ENCODE results near the gene RAMP1. TPM values are rescaled to one million over a fixed set of nuclear protein-coding genes. Genes with fewer than 3 reads are reported as not detected.

The RAMP1 gene
- total RNA-seq, 1 donor from 2014 or later: 105 TPM

GRCh38 chr2:237858294-237859081 is 935 bp upstream of the RAMP1 start:
- H3K4me1 Mint-ChIP-seq (ENCODE audit: low read depth): peaks cover 43% of the 10 kb centered on the region
- H3K36me3 Mint-ChIP-seq (ENCODE audit: insufficient read depth): no peaks in the 10 kb centered on the region
- H3K27ac Mint-ChIP-seq: peak overlapping the region; percentile 82
- peak; percentile 72 for TF ChIP-seq CTCF (IDR thresholded peaks at IDR 0.05; ENCODE audit: unreplicated experiment)
- peaks cover 13% of the 10 kb centered on the region for H3K27me3 Mint-ChIP-seq
- peak overlapping the region; percentile 80 for H3K4me3 Mint-ChIP-seq (ENCODE audit: low read depth)
- DNase-seq (ENCODE audit: low spot score, unreplicated experiment): peak; percentile 41
- no peaks in the 10 kb centered on the region for H3K9me3 Mint-ChIP-seq (ENCODE audit: low read depth)

GRCh38 chr2:237859082-237859433 is 365 bp upstream of the RAMP1 start:
- DNase-seq (ENCODE audit: low spot score, unreplicated experiment): no peak
- no peak for TF ChIP-seq CTCF (IDR thresholded peaks at IDR 0.05; ENCODE audit: unreplicated experiment)
- H3K9me3 Mint-ChIP-seq (ENCODE audit: low read depth): no peaks in the 10 kb centered on the region
- no peaks in the 10 kb centered on the region for H3K36me3 Mint-ChIP-seq (ENCODE audit: insufficient read depth)
- peaks cover 13% of the 10 kb centered on the region for H3K27me3 Mint-ChIP-seq
- H3K4me1 Mint-ChIP-seq (ENCODE audit: low read depth): peaks cover 46% of the 10 kb centered on the region
- H3K4me3 Mint-ChIP-seq (ENCODE audit: low read depth): peak overlapping the region; percentile 80
- peak overlapping the region; percentile 82 for H3K27ac Mint-ChIP-seq

DNA sequence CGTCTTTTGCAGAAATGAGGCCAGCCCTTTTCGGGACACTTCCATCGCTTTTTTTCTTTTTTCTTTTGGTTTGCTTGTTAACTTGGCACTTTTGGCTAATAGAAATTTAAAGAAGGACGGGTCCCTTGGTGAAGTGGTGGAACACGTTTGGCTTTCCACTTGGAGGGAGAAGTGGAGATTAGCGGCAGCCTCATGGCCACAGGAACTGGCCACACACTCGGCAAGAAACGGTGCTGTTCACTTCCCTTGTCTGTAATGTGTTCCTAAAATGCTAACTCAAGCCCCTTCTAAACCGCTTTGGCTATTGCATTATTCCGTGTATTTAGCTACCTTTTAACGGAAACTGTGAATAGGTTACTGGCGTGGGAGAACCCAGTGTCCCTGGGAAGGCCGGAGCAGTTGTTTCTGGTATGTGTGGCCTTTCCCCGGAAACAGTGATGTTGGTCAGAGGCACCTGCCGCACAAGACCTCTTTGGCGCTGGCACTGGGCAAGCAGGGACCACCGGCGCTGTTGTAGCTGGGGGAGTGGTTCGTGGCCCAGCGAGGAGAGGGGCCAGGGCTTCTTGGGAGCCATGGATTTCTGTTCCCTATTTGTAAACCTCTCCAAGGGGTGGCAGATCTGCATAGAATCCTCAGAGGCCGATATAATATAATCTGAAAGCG is 981 bp downstream of the RAMP1 start:
- no peak for TF ChIP-seq CTCF (IDR thresholded peaks at IDR 0.05; ENCODE audit: unreplicated experiment)
- peaks cover 54% of the 10 kb centered on the region for H3K4me1 Mint-ChIP-seq (ENCODE audit: low read depth)
- peaks cover 9% of the 10 kb centered on the region for H3K27me3 Mint-ChIP-seq
- peak overlapping the region; percentile 95 for H3K27ac Mint-ChIP-seq
- H3K9me3 Mint-ChIP-seq (ENCODE audit: low read depth): no peaks in the 10 kb centered on the region
- no peak for DNase-seq (ENCODE audit: low spot score, unreplicated experiment)
- no peaks in the 10 kb centered on the region for H3K36me3 Mint-ChIP-seq (ENCODE audit: insufficient read depth)
- peak overlapping the region; percentile 89 for H3K4me3 Mint-ChIP-seq (ENCODE audit: low read depth)

DNA sequence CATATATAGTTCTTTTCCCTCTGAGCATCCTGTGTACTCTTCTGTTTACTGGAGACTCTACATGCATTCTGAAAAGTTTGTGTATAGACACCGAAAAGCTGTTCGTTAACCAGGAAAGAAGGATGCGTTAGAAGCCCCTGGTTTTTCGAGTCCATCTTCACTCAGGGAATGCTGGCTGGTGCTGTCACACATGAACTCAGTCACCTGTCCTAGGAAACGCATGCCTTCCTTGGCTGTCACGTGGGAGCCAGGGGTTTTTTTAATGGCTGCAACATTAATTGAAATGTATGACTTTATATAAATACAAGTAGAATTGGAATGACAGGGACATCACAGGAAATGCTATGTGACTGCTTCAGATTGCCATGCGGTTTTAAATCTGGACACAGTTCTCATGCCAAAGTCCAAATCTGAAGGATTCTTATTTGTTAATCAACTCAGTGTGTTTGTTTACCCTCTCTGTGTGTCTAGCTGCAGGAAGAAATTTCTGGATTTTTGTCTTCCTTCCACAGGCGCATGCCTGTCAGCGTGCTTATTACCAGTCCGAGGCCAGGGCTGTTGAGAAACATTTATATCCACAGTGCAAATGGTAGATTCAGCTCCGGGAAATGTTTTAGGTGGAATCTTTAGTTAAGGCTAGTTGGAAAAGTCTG is 2.6 kb downstream of the RAMP1 start:
- Mint-ChIP-seq H3K27ac (peak overlapping the region; percentile 95), H3K9me3 (ENCODE audit: low read depth) (no peaks in the 10 kb centered on the region), H3K4me1 (ENCODE audit: low read depth) (peaks cover 64% of the 10 kb centered on the region), H3K27me3 (peaks cover 3% of the 10 kb centered on the region), H3K4me3 (ENCODE audit: low read depth) (peak overlapping the region; percentile 89), H3K36me3 (ENCODE audit: insufficient read depth) (no peaks in the 10 kb centered on the region)
- DNase-seq (ENCODE audit: low spot score, unreplicated experiment): no peak
- no peak for TF ChIP-seq CTCF (IDR thresholded peaks at IDR 0.05; ENCODE audit: unreplicated experiment)

DNA sequence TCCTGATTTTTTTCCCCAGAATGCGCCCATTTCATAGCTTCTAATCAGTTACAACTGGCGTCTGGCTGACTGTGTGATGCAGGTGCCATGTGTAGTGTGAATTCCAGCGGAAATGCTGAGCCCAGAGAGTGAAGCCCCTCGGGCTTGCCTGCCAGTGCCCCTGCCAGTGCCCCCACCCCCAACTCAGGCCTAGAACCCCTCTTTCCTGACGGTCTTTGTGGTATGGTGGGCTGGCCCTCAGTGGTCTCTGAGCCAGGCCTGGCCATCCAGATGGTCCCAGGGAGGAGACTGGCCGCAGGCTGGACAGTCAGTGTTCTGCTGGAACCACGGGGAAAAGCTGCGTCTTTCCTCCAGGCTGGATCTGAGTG is 3.1 kb downstream of the RAMP1 start:
- Mint-ChIP-seq H3K4me3 (ENCODE audit: low read depth) (peak overlapping the region; percentile 89), H3K9me3 (ENCODE audit: low read depth) (no peaks in the 10 kb centered on the region), H3K4me1 (ENCODE audit: low read depth) (peaks cover 64% of the 10 kb centered on the region), H3K36me3 (ENCODE audit: insufficient read depth) (no peaks in the 10 kb centered on the region), H3K27me3 (no peaks in the 10 kb centered on the region), H3K27ac (peak overlapping the region; percentile 79)
- DNase-seq (ENCODE audit: low spot score, unreplicated experiment): no peak
- no peak for TF ChIP-seq CTCF (IDR thresholded peaks at IDR 0.05; ENCODE audit: unreplicated experiment)
